CD4-positive, CD25-positive, alpha-beta regulatory T cell (primary cell): ENCODE measurements around the gene SLK. TPM values are rescaled to one million over a fixed set of nuclear protein-coding genes. Genes with fewer than 3 reads are reported as not detected.

Experiments
- ATAC-seq, 2 donors: fragments of 150-1000 bp; cut with Tn5 transposase; one replicate each; pipeline ENCODE4 v1.10.0; 2021; ENCODE audit warnings: low read depth in 2 of 2, moderate number of reproducible peaks in 2 of 2, moderate library complexity in 1 of 2
- DNase-seq, 3 donors: peaks; one replicate each; pipeline versions ENCODE4 v3.0.0 to v3.0.0-alpha.2; 2012 to 2022; ENCODE audit warnings: mixed read lengths in 1 of 3
- H3K27ac ChIP-seq: one replicate; pipeline ENCODE4 v1.7.0; 2013; ENCODE audit warnings: mild to moderate bottlenecking, low read length; ENCODE audit not compliant: insufficient read depth, poor library complexity, severe bottlenecking
- H3K27me3 ChIP-seq: one replicate; pipeline ENCODE4 v1.7.0; 2013; ENCODE audit warnings: low read length; ENCODE audit not compliant: control insufficient read depth, insufficient read depth
- H3K36me3 ChIP-seq: one replicate; pipeline ENCODE4 v1.7.0; 2013; ENCODE audit warnings: mild to moderate bottlenecking, low read length, moderate library complexity; ENCODE audit not compliant: control insufficient read depth, insufficient read depth
- H3K4me1 ChIP-seq: 2 replicates; pipeline ENCODE4 v1.7.0; 2013; ENCODE audit warnings: mild to moderate bottlenecking, low read length; ENCODE audit not compliant: insufficient read depth, control insufficient read depth, poor library complexity, severe bottlenecking
- H3K4me3 ChIP-seq: one replicate; pipeline ENCODE4 v1.7.0; 2013; ENCODE audit warnings: low read depth, mild to moderate bottlenecking, low read length, moderate library complexity
- H3K9me3 ChIP-seq, 2 experiments: 1 replicate in 1 of 2; 2 replicates in 1 of 2; pipeline ENCODE4 v1.7.0; 2013; ENCODE audit warnings: low read length in 2 of 2, mild to moderate bottlenecking in 1 of 2, moderate library complexity in 1 of 2; ENCODE audit not compliant: control insufficient read depth in 2 of 2
- H3K27ac Mint-ChIP-seq, 3 donors: one replicate each; pipeline ENCODE4 v1.8.0; 2020 to 2022; ENCODE audit warnings: mild to moderate bottlenecking in 3 of 3, mixed read lengths in 3 of 3, moderate library complexity in 2 of 3
- H3K27me3 Mint-ChIP-seq: one replicate; pipeline ENCODE4 v1.8.0; 2022; ENCODE audit warnings: mild to moderate bottlenecking, mixed read lengths
- H3K36me3 Mint-ChIP-seq: one replicate; pipeline ENCODE4 v1.8.0; 2020; ENCODE audit warnings: mixed read lengths
- H3K4me1 Mint-ChIP-seq, 4 donors: one replicate each; pipeline ENCODE4 v1.8.0; 2020 to 2022; ENCODE audit warnings: mixed read lengths in 4 of 4, mild to moderate bottlenecking in 1 of 4
- H3K4me3 Mint-ChIP-seq, 4 donors: one replicate each; pipeline ENCODE4 v1.8.0; 2020 to 2022; ENCODE audit warnings: mild to moderate bottlenecking in 4 of 4, mixed read lengths in 4 of 4, moderate library complexity in 3 of 4
- H3K9me3 Mint-ChIP-seq, 7 donors: one replicate each; pipeline ENCODE4 v1.8.0; 2020 to 2022; ENCODE audit warnings: mixed read lengths in 7 of 7, mild to moderate bottlenecking in 3 of 7, moderate library complexity in 2 of 7
- polyA plus RNA-seq, 4 donors: library from polyadenylated mRNA; unstranded; fragments of 300-500 nt; fragmentation: Illumina TruSeq; gene quantifications; one replicate each; pipeline ENCODE4 v1.2.3, GENCODE V29; 2021
- total RNA-seq: library from RNA; stranded (reverse); gene quantifications from one replicate; pipeline ENCODE4 v1.2.3, GENCODE V29; 2022

Gene SLK
- total and polyA plus RNA-seq, 5 donors from 2014 or later, result 3.2 to 23.5 (median 3.4) TPM

GRCh38 chr10:103932271-103932670 is 34.7 kb upstream of the SLK start:
- Mint-ChIP-seq H3K27ac (no peak overlapping the region), H3K27me3 (peaks cover 18% of the 10 kb centered on the region), H3K36me3 (no peaks in the 10 kb centered on the region), H3K4me1 (peaks cover 0 to 3% (median 0%) of the 10 kb centered on the region in 4 donors), H3K9me3 (no peaks in the 10 kb centered on the region), H3K4me3 (no peak overlapping the region)
- Histone ChIP-seq H3K4me1 (no peaks in the 10 kb centered on the region), H3K4me3 (no peak overlapping the region), H3K27ac (no peak overlapping the region), H3K9me3 (no peaks in the 10 kb centered on the region), H3K36me3 (no peaks in the 10 kb centered on the region), H3K27me3 (no peaks in the 10 kb centered on the region)
- DNase-seq, result no peak
- ATAC-seq, result no peak

DNA sequence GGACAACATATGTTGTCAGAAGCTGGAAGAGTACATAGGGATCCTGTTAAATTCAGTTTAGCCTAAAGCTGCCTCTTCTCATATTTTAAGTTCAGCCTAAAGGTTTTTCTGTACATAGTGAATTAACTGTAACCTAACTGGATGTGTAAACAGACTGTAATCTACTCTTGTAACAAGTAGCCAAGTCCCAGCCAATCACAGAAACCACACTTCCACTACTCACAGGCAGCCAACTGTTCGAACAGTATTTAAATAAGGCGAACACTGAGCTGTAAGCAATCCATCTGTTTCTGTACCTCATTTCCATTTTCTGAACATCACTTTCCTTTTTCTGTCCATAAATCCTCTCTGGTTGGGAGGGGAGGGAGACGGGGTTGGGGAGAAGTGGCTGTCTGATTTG is 34.0 kb upstream of the SLK start:
- no peaks in the 10 kb centered on the region for H3K27me3 ChIP-seq
- DNase-seq (no peak), ATAC-seq (no peak)
- Mint-ChIP-seq H3K4me3 (no peak overlapping the region), H3K4me1 (peaks cover 0 to 3% (median 0%) of the 10 kb centered on the region in 4 donors), H3K27me3 (peaks cover 18% of the 10 kb centered on the region), H3K27ac (no peak overlapping the region), H3K36me3 (no peaks in the 10 kb centered on the region), H3K9me3 (no peaks in the 10 kb centered on the region)
- no peak overlapping the region for H3K27ac ChIP-seq
- H3K4me1 ChIP-seq, result no peaks in the 10 kb centered on the region
- no peak overlapping the region for H3K4me3 ChIP-seq
- no peaks in the 10 kb centered on the region for H3K36me3 ChIP-seq
- no peaks in the 10 kb centered on the region for H3K9me3 ChIP-seq

GRCh38 chr10:103933557-103934121 is 33.3 kb upstream of the SLK start:
- H3K4me3 Mint-ChIP-seq, result no peak overlapping the region
- Histone ChIP-seq H3K36me3 (no peaks in the 10 kb centered on the region), H3K9me3 (no peaks in the 10 kb centered on the region), H3K4me3 (no peak overlapping the region), H3K27me3 (no peaks in the 10 kb centered on the region), H3K4me1 (no peaks in the 10 kb centered on the region), H3K27ac (no peak overlapping the region)
- H3K27me3 Mint-ChIP-seq, result peaks cover 22% of the 10 kb centered on the region
- no peaks in the 10 kb centered on the region for H3K36me3 Mint-ChIP-seq
- DNase-seq, result no peak
- no peak for ATAC-seq
- no peaks in the 10 kb centered on the region for H3K9me3 Mint-ChIP-seq
- H3K4me1 Mint-ChIP-seq, result peaks cover 0 to 3% (median 0%) of the 10 kb centered on the region in 4 donors
- H3K27ac Mint-ChIP-seq, result peak overlapping the region in 1 of 3 donors; percentile 47

DNA sequence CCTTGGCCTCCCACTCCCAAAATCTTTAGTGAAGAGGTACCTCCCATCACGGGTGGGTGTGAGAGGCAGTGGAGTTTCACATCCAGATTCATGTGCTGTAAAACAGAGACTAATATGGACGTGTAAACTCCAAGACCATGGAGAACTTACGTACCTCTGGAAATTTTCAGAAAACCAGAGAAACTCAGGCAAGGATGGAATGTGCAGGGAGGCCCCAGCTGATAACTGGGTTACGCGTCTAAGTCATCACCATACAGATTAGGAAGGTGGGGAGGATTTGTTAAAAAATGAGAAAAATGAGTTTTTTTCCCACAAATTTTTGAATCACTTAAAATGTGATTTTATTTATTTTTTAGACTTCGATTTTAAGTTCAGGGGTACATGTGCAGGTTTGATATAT is 32.6 kb upstream of the SLK start:
- Mint-ChIP-seq H3K27me3 (peaks cover 22% of the 10 kb centered on the region), H3K4me1 (peaks cover 0 to 3% (median 0%) of the 10 kb centered on the region in 4 donors), H3K27ac (peak overlapping the region in 1 of 3 donors; percentile 47), H3K4me3 (no peak overlapping the region), H3K9me3 (no peaks in the 10 kb centered on the region), H3K36me3 (no peaks in the 10 kb centered on the region)
- H3K36me3 ChIP-seq, result no peaks in the 10 kb centered on the region
- H3K27ac ChIP-seq, result no peak overlapping the region
- no peak overlapping the region for H3K4me3 ChIP-seq
- DNase-seq, result no peak
- no peak for ATAC-seq
- no peaks in the 10 kb centered on the region for H3K9me3 ChIP-seq
- no peaks in the 10 kb centered on the region for H3K4me1 ChIP-seq
- no peaks in the 10 kb centered on the region for H3K27me3 ChIP-seq

- ATAC-seq (no peak), DNase-seq (no peak)
- no peaks in the 10 kb centered on the region for H3K9me3 Mint-ChIP-seq
- Histone ChIP-seq H3K36me3 (no peaks in the 10 kb centered on the region), H3K9me3 (no peaks in the 10 kb centered on the region), H3K4me1 (no peaks in the 10 kb centered on the region), H3K27ac (no peak overlapping the region), H3K27me3 (no peaks in the 10 kb centered on the region), H3K4me3 (no peak overlapping the region)
- peaks cover 22% of the 10 kb centered on the region for H3K27me3 Mint-ChIP-seq
- H3K4me1 Mint-ChIP-seq, result no peaks in the 10 kb centered on the region
- H3K36me3 Mint-ChIP-seq, result no peaks in the 10 kb centered on the region
- H3K27ac Mint-ChIP-seq, result no peak overlapping the region
- no peak overlapping the region for H3K4me3 Mint-ChIP-seq
Observed at GRCh38 chr10:103936022-103936421, 30.9 kb upstream of the SLK start.

- Mint-ChIP-seq H3K27ac (no peak overlapping the region), H3K4me3 (no peak overlapping the region), H3K27me3 (peaks cover 21% of the 10 kb centered on the region), H3K4me1 (no peaks in the 10 kb centered on the region), H3K9me3 (peaks cover 0 to 2% (median 0%) of the 10 kb centered on the region in 7 donors), H3K36me3 (no peaks in the 10 kb centered on the region)
- Histone ChIP-seq H3K27ac (no peak overlapping the region), H3K4me3 (no peak overlapping the region), H3K9me3 (no peaks in the 10 kb centered on the region), H3K4me1 (no peaks in the 10 kb centered on the region), H3K36me3 (no peaks in the 10 kb centered on the region), H3K27me3 (no peaks in the 10 kb centered on the region)
- DNase-seq (no peak), ATAC-seq (no peak)
Observed at GRCh38 chr10:103939522-103939921, 27.4 kb upstream of the SLK start.

GRCh38 chr10:103941801-103942200 is 25.1 kb upstream of the SLK start:
- Mint-ChIP-seq H3K36me3 (no peaks in the 10 kb centered on the region), H3K4me3 (no peak overlapping the region), H3K27me3 (peaks cover 8% of the 10 kb centered on the region), H3K9me3 (peaks cover 0 to 2% (median 0%) of the 10 kb centered on the region in 7 donors), H3K27ac (no peak overlapping the region), H3K4me1 (no peaks in the 10 kb centered on the region)
- Histone ChIP-seq H3K4me1 (no peaks in the 10 kb centered on the region), H3K9me3 (no peaks in the 10 kb centered on the region), H3K4me3 (no peak overlapping the region), H3K36me3 (no peaks in the 10 kb centered on the region), H3K27ac (no peak overlapping the region), H3K27me3 (no peaks in the 10 kb centered on the region)
- no peak for DNase-seq
- no peak for ATAC-seq

DNA sequence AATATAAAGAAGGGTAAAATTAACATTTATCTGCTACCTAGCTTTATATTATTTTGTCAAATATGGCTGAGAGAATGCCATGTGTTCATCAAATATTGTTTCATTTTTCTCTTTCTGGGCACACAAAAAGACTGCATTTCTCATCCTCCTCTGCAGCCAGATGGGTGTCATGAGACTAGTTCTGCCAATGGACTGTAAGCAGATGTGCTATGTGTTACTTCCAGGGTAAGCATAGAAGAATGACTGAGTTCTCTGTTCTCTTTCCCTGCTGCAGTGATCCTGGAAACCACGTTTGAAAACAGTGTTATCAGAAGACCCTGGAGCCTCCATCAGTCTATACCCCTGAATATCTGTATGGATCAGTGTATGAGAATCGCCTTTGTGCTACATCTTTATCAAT is 24.1 kb upstream of the SLK start:
- Mint-ChIP-seq H3K27ac (no peak overlapping the region), H3K9me3 (peaks cover 0 to 2% (median 0%) of the 10 kb centered on the region in 7 donors), H3K4me3 (no peak overlapping the region), H3K27me3 (peaks cover 8% of the 10 kb centered on the region), H3K4me1 (peaks cover 0 to 11% (median 7%) of the 10 kb centered on the region in 4 donors), H3K36me3 (no peaks in the 10 kb centered on the region)
- Histone ChIP-seq H3K4me3 (no peak overlapping the region), H3K36me3 (no peaks in the 10 kb centered on the region), H3K27ac (no peak overlapping the region), H3K9me3 (no peaks in the 10 kb centered on the region), H3K4me1 (no peaks in the 10 kb centered on the region), H3K27me3 (no peaks in the 10 kb centered on the region)
- DNase-seq (no peak), ATAC-seq (no peak)
